Vagina (tissue), 2 donors: ENCODE data around the gene GLI3.

Source experiments
- CTCF ChIP-seq, 3 experiments: fragments of 450-650 bp in 2 of 3; fragments of 200-600 bp in 1 of 3; sonication (generic) in 1 of 3; IDR thresholded peaks; one replicate each; pipeline ENCODE4 v1.5.1; 2017 to 2019; ENCODE audit warnings: antibody characterized with exemption in 3 of 3, mild to moderate bottlenecking in 2 of 3, moderate library complexity in 2 of 3
- POLR2AphosphoS5 ChIP-seq, 2 donors: sonication (generic); formaldehyde crosslinking; IDR thresholded peaks; one replicate each; pipeline ENCODE4 v1.9.0; 2017; ENCODE audit warnings: antibody characterized with exemption in 2 of 2, mild to moderate bottlenecking in 2 of 2, low read depth in 1 of 2; ENCODE audit not compliant: insufficient read depth in 1 of 2

- TF ChIP-seq CTCF (IDR thresholded peaks at IDR 0.05) (no peak), POLR2AphosphoS5 (IDR thresholded peaks at IDR 0.05; ENCODE audit: insufficient read depth in 1 of 2, low read depth in 1 of 2) (no peak)
These were observed 130.4 kb downstream of the GLI3 start for GRCh38 chr7:42106562-42106961.
